Ascending aorta (tissue), 2 donors: ENCODE measurements around the gene IER3IP1. TPM values are rescaled to one million over a fixed set of nuclear protein-coding genes. Genes with fewer than 3 reads are reported as not detected.

Experiments used
- DNase-seq, 2 donors: peaks; one replicate each; pipeline ENCODE4 v3.0.0-alpha.2; 2019; ENCODE audit warnings: low spot score in 2 of 2
- H3K27ac ChIP-seq, 2 donors: fragments of 200-600 bp; sonication (generic); one replicate each; pipeline ENCODE4 v1.5.1; 2016 to 2017; ENCODE audit warnings: mild to moderate bottlenecking in 1 of 2
- H3K27me3 ChIP-seq: fragments of 200-600 bp; sonication (generic); one replicate; pipeline ENCODE4 v1.5.1; 2017
- H3K36me3 ChIP-seq, 2 donors: fragments of 200-600 bp; sonication (generic); one replicate each; pipeline ENCODE4 v1.5.1; 2016
- H3K4me1 ChIP-seq, 2 donors: fragments of 200-600 bp; sonication (generic); one replicate each; pipeline ENCODE4 v1.5.1; 2016 to 2017; ENCODE audit warnings: mild to moderate bottlenecking in 1 of 2
- H3K4me3 ChIP-seq, 2 donors: fragments of 200-600 bp; sonication (generic); one replicate each; pipeline ENCODE4 v1.5.1; 2016 to 2017; ENCODE audit warnings: mild to moderate bottlenecking in 1 of 2
- H3K9me3 ChIP-seq, 2 donors: fragments of 200-600 bp; sonication (generic); one replicate each; pipeline ENCODE4 v1.5.1; 2016
- CTCF ChIP-seq, 3 experiments: fragments of 200-600 bp in 2 of 3; fragments of 450-650 bp in 1 of 3; sonication (generic) in 2 of 3; IDR thresholded peaks; one replicate each; pipeline ENCODE4 v1.5.1; 2016 to 2019; ENCODE audit warnings: antibody characterized with exemption in 3 of 3, mild to moderate bottlenecking in 1 of 3, moderate library complexity in 1 of 3
- intact Hi-C: fragments of 100-400 bp; cut with DNase I; formaldehyde crosslinking; loops from one replicate; pipeline ENCODE4 v1.15.1; 2023
- total RNA-seq: library from RNA; depleted of rRNA; stranded (reverse); fragments of >200 nt; gene quantifications from one replicate; pipeline ENCODE4 v1.1.0, GENCODE V29; 2016

The IER3IP1 gene
- total RNA-seq, 1 donor from 2014 or later, result 10.0 TPM

DNA sequence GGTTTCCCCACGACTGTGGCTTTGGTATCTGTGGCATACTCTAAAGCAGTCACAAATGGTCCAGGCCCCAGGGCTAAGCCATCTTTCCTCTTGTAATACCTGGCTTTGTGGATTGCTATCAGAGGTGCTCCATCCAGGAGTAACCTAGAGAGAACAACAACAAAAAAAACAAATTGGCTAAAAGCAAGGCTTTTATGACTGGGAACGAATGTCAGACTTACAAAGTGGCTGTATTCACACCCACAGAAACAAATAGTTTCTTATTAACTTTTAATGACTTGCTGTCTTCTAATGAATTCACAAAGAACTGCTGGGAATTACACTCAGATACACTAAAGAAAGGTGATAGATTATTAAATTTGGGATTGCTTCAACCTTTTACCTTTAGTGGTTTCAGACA is 61.0 kb downstream of the IER3IP1 start:
- H3K27me3 ChIP-seq, result no peaks in the 10 kb centered on the region
- intact Hi-C loops, result no loop called here
- no peaks in the 10 kb centered on the region for H3K9me3 ChIP-seq
- no peak overlapping the region for H3K27ac ChIP-seq
- H3K36me3 ChIP-seq, result peaks cover 27 to 65% of the 10 kb centered on the region in 2 donors
- TF ChIP-seq CTCF (IDR thresholded peaks at IDR 0.05), result no peak
- H3K4me3 ChIP-seq, result no peak overlapping the region
- H3K4me1 ChIP-seq, result no peaks in the 10 kb centered on the region
- DNase-seq, result no peak

GRCh38 chr18:47113796-47114540 is 62.2 kb downstream of the IER3IP1 start:
- no peak for DNase-seq
- H3K4me1 ChIP-seq, result no peaks in the 10 kb centered on the region
- peaks cover 27 to 68% of the 10 kb centered on the region in 2 donors for H3K36me3 ChIP-seq
- intact Hi-C loops, result no loop called here
- no peak overlapping the region for H3K4me3 ChIP-seq
- no peaks in the 10 kb centered on the region for H3K9me3 ChIP-seq
- TF ChIP-seq CTCF (IDR thresholded peaks at IDR 0.05), result no peak
- no peak overlapping the region for H3K27ac ChIP-seq
- H3K27me3 ChIP-seq, result no peaks in the 10 kb centered on the region

- no peaks in the 10 kb centered on the region for H3K27me3 ChIP-seq
- intact Hi-C loops, result no loop called here
- H3K4me1 ChIP-seq, result no peaks in the 10 kb centered on the region
- DNase-seq, result no peak
- H3K27ac ChIP-seq, result no peak overlapping the region
- no peak for TF ChIP-seq CTCF (IDR thresholded peaks at IDR 0.05)
- H3K36me3 ChIP-seq, result peaks cover 39 to 84% of the 10 kb centered on the region in 2 donors
- H3K9me3 ChIP-seq, result no peaks in the 10 kb centered on the region
- no peak overlapping the region for H3K4me3 ChIP-seq
Observed at GRCh38 chr18:47110492-47111274, 65.5 kb downstream of the IER3IP1 start.

- Histone ChIP-seq H3K27ac (no peak overlapping the region), H3K4me3 (no peak overlapping the region), H3K4me1 (no peaks in the 10 kb centered on the region), H3K27me3 (no peaks in the 10 kb centered on the region), H3K9me3 (no peaks in the 10 kb centered on the region), H3K36me3 (peaks cover 33 to 85% of the 10 kb centered on the region in 2 donors)
- intact Hi-C loops, result no loop called here
- DNase-seq, result no peak
- TF ChIP-seq CTCF (IDR thresholded peaks at IDR 0.05), result no peak
Observed at GRCh38 chr18:47109720-47110119, 66.4 kb downstream of the IER3IP1 start.

GRCh38 chr18:47108998-47109405 is 67.2 kb downstream of the IER3IP1 start:
- peaks cover 30 to 78% of the 10 kb centered on the region in 2 donors for H3K36me3 ChIP-seq
- intact Hi-C loops, result no loop called here
- no peaks in the 10 kb centered on the region for H3K27me3 ChIP-seq

More at GRCh38 chr18:47108998-47109405, 67.2 kb downstream of the IER3IP1 start:
- no peak overlapping the region for H3K27ac ChIP-seq
- no peak overlapping the region for H3K4me3 ChIP-seq
- H3K4me1 ChIP-seq, result no peaks in the 10 kb centered on the region
- no peak for DNase-seq
- no peaks in the 10 kb centered on the region for H3K9me3 ChIP-seq
- no peak for TF ChIP-seq CTCF (IDR thresholded peaks at IDR 0.05)
